Stimulated activated CD4-positive, alpha-beta T cell treated with anti-CD3 and anti-CD28 coated beads, Interleukin-4, amount 100 ng/mL, for 24 hours (primary cell): Measurements from ENCODE around the gene MYO3B.
"Not testable (repeated sequence)": the region's sequence is repeated elsewhere in the genome, so short reads cannot be mapped to it uniquely, and the experiment has no call there.

Source experiments
- DNase-seq: peaks from one replicate; pipeline ENCODE4 v3.0.0-alpha.2; 2020

Gene MYO3B

DNA sequence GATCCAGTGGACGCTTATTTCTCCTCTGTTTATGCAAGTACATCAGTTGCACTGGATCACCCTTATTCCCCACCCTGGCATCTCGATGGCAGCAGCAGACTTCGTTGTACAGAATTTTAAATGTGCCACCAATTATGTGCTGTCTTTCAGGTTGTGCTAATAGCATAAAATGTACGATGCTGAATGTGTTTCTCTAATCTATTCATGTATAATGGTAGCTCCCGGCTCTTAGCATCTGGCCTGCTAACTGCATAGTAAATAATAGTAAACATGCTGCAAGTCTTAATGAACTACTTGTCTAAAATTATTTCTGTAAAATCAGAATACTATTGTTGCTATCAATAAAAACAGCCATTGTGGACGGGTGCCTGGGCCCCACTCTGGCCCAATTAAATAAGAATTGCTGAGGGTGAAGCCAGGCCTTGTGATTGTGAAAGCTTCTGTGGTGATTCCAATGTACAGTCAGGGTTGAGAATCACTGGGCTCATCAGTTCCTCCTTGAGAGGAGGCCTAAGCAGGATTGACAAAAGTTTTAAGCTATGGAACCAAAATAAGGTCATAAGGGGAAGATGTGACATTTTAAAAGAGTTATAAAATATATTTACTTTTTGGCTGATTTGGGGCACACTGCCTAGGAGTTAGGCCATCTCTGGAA, 14.4 kb upstream of the MYO3B start:
- DNase-seq = no peak

DNA sequence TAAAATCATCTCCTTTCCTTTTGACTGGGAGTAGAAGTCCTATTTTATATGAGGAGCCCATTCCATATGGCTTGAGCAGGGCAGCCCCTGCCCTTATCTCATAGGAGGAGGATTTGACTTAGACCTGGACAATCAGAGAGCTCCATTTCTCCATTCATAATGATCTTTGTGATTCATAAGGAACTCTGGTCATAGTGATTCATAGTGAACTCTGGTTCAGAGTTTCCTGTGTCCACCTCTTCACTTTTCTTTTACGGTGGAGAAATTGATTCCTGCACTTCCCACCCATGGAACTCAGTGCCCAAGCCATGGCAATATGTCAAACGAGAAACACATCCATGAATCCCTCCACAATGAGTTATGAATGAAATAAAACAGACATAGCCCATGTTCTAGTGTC, 12.8 kb upstream of the MYO3B start:
- no peak for DNase-seq

DNA sequence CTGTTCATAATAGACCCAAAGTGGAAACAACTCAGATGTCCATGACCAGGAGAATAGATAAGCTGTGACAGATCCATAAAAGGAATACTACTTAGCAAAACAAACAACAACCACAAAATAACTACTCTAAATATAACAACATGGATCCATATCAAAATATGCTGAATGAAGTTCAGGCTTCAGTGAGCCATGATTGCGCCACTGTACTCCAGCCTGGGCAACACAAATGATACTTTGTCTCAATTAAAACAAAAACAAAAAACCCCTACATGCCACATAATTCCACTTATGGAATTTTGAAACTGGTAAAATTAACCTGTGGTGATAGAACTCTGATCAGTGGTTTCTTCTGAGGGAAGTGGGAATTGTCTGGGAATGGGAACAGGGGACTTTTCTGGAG, 11.2 kb upstream of the MYO3B start:
- DNase-seq = no peak

DNA sequence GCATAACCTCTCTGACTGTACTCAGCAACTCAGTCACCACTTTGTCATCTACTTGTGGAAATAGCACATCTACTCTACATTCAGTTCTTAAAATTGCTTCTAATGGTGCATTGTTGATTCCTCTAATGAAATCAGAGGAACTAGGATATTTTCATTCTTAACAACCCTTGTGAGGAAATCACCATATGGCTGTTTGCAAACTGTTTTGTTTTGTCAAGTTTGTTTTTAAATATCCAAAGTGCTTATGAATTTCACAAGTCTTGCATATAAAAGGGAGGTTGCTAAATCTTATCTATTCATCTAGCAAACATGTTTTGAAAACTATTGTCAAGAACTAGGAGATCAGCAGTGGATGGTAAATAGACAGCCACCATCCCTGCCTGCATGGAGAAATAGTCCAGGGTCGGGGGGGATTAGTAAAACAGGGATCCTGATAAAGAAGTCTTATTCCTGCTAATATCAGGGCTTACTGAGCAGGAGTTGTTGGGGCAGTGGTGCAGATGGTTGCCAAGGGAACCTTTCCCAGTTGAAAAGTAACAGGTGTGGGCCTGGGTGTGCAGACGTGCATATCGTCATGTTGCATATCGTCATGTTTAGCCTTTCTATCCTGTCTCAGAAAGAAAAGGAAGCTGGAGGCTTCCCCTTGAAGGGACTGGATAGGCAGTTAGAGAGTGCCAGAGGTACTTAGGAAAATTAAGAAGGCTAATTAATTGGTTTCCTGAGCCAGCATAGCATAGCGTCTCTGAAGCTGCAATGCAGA, 7.5 kb upstream of the MYO3B start:
- no peak for DNase-seq

DNA sequence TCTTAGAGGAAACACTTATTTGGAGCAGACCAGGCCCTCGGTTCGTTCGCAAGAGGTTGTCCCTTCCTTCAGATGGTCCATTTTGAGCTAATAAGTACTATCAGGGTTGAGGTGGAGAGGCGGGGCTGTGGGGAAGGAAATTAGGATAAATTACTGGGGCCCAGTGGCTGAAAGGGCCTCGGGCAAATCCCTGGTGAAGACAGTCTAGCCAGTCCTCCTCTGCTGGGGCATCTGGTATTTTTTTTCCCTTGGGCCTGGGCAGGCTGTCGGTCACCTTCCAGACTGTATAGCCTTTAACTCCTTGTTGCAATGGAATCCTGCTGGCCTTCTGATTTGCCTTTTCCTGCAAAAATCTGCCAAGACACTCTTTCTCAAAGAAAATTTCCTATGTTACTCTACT, 1.7 kb upstream of the MYO3B start:
- no peak for DNase-seq

DNA sequence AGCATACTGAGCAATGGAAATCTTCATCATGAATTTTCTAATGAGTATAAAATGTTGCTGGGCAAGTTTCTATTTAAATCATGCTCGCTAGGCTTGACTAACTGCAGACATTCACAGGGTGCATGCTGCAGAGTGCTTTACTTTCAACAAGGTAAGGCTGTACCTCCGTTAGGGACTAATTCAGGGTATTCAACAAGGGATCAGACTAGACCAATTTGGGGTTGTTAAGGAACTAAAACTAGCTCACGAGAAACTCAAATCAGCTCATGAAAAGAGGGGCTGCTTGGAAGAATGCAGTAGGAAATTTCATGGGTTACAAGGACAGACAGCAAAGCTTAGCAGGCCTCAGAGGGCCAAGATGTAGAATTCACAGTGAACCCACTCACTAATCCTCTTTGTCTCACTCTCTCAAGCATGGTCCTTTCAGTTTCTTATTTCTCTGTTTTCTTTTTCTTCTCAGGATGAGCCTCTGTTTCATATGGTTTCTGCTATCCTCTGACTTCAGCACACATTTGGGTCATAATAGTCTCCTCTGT, 2.2 kb downstream of the MYO3B start:
- no peak for DNase-seq

DNA sequence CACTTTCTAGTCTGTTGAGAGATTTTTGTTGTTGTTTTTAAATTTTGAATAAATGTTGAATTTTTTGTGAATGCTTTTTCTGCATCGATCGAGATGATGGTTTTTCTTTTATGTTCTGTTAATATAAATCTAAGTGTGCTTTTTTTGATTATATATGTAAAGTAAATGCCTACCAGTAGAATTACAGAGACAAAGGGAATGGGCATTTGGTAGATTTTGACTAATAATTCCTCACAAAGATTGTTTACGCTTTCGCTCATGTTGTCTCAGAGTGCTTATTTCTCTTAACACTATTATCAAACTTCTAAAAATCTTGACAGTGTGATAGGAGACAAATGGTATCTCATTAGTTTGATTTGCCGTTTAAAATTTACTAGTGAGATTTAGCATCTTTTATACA, 3.7 kb downstream of the MYO3B start:
- DNase-seq = no peak

DNA sequence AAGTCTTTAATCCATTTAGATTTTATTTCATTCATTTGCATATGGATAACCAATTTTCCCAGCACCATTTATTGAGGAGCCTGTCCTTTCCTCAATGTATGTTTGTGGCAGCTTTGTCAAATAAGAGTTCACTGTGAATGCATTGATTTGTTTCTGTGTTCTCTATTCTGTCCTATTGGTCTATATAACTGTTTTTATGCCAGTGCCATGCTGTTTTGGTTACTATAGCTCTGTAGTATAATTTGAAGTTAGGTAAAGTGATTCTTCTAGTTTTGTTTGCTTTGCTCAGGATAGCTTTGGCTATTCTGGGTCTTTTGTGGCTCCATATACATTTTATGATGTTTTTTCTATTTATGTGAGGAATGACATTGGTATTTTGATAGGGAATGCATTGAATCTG, 7.4 kb downstream of the MYO3B start:
- DNase-seq = no peak

DNA sequence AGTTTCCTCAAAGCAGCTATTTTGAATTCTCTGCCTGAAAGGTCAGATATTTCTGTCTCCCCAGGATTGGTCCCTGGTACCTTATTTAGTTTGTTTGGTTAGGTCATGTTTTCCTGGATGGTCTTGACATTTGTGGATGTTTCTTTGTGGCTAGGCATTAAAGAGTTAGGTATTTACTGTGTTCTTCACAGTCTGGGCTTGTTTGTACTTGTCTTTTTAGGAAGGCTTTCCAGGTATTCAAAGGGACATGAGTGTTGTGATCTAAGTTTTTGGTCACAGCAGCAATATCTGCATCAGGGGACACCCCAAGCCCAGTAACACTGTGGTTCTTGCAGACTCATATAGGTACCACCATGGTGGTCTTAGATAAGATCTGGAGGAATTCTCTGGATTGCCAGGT, 11.8 kb downstream of the MYO3B start:
- DNase-seq = no peak

DNA sequence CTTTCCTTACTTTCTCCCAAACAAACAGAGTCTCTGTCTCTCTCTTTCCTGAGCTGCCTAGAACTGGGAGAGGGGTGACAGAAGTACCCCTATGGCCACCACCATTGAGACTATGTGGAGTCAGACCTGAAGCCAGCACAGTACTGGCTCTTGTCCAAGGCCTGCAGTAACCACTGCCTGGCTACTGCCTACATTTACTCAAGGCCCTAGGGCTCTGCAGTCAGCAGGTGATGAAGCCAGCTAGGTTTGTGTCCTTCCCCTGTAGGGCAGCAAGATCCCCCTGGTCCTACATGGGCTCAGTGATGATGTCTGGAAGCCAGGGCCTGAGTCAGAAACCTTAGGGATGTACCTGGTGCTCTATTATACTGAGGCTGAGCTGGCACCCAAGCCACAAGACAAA, 12.2 kb downstream of the MYO3B start:
- DNase-seq = no peak

DNA sequence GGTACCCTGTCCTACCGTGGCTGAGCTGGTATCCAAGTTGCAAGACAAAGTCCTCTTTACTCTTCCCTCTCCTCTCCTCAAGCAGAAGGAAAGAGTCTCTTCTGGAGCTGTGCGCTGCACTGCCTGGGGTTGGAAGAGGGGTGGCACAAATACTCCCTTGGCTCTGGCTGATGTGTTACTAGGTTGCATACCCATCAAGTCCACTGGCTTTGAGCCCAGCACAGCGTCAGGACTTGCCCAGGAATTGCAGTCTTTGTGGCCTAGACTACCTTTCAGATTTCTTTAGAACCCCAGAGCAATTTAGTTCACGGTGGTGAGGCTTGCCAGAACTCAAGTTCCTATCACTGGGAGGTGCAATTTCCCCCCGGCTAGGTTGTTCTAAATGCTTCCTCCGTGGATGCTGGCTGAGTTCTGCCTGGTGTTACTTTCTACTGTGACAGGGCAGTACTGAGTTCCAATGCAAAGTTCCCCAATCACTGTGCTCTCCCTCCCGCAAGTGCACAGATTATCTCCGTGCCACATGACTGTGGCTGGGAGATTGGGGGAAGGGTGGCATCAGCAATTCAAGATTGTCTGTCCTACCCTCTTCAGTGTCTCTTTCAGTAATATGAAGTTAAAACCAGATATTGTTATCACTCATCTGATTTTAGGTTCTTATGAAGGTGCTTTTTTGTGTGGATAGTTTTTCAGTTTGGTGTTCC, 13.4 kb downstream of the MYO3B start:
- DNase-seq = no peak

DNA sequence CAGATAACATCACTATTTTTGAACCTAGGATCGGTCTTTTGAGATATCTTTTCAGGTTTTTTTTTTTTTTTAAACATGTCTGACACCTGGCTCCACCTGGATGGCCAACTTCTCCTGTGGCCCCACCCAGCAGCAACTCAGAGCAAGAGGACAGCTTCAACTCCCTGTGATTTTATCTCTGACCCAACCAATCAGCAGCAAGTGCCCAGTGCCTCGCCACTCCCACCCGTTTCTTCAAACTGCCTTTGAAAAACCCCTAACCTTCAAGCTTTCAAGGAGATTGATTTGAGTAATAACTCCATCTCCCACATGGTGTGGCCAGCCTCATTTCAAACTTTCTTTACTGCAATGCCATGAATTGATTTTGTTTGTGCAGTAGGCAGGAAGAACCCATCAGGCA, 19.0 kb downstream of the MYO3B start:
- DNase-seq = no peak

DNA sequence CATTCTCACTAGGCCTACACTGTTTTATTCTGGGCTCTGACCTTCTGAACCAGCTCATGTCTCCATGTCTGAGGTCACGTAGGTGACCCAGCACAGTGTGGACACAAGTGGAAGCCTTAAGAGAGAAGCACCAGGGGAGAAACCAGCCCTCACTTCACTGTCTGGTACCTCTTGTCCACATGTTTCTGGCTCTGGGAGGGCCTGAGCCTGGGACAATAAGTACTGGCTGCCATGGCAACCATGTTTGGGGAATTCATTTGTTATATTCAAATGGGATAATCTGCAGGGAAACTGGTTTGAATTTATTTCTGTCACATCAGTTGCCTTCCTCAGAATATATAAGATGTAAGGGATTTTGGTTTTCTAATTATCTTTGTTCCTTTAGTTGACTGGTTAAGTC, 23.3 kb downstream of the MYO3B start:
- no peak for DNase-seq

DNA sequence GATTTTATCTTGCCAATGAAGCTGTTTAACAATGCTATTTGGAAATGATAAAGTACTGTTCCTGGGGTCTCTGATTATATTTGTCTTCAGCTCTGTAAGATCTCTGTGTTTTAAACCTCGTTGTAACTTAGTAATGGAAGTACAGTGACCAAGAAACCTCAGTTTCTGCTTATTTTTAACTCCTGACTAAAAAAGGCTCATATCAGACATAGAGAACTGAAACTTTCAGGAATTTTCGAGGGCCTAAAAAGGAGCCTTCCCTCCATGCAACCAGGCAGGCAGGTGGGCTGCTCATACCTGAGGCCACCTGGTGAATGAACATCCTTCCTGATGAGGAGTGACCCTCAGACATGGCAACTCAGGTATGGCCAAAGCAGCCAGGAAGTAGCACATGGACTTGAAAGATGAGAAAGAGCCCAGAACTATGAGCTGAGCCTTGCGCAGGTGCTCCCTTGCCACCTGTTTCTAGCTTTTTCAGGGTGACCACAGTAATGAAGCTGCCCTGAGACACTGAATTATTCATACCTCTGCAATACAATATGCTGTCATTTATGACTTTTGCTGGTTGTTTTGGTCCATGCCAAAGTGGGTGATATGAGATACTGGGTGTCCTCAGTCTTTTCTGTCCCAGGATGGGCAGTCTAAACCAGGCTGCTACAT, 23.9 kb downstream of the MYO3B start:
- no peak for DNase-seq

DNA sequence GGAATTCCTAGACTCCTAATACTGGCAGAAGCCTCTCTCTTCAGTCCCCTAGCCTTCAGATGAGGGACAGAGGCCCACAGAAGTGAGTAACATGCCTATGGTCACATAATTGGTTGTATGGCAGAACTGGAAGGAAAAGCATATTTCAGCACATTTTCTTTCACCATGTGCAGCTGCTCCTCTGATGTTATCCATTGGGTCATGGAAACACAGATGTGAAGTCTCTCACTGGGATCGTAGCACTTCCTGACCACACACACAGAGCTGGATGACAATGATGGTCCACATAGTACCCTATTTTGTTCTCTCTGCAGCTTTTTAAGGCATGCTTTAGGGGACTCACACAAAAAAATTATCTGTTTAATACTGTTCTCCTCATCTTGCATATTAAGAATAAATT, 24.5 kb downstream of the MYO3B start:
- DNase-seq = no peak

DNA sequence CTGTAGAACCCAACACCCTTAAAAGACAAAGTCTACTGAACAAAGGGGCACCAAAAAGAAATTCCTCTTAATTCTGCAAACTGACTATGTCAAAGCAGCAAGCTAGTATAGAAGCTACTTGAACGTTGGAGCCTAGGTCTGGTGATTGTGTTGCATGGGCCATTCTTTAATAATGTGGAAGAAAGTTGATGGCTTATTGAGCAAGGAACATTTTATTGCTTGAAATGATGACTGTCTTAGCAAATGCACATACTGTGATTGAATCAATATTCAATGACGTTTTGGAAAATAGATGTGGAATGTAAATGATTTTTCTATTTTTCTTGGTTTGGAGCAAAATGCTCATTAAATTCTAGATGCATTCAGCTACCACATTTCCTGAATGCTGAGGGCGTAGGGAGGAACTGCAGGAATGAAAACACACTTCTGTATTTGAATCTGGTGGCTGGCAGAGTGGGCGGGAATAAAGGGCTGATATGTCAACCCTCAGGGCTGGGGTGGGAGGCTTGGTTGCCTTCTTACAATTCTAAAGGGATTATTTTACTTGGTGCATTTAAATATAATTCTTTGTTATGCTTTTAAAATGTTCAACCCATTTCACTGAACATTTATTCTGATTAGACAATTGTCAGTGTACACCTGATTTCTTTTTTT, 26.5 kb downstream of the MYO3B start:
- DNase-seq = no peak

DNA sequence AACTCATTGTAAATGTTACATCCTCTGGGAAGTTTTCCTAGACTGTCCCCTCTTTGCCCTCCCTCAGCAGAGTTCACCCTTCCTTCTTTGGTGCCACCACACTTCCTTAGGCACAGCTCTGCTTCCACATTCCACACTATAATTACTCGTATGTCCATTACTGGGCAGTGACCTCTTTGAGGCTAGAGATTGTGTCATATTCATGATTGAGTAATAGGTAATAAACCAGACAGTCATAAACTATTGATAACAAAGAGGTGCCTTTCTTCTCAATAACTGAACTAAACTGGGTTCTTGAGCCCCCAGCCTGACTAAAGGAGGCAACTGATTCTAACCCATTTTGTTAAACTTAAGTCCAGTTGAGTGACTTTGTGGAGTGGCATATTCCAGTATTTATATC, 28.3 kb downstream of the MYO3B start:
- DNase-seq = no peak

DNA sequence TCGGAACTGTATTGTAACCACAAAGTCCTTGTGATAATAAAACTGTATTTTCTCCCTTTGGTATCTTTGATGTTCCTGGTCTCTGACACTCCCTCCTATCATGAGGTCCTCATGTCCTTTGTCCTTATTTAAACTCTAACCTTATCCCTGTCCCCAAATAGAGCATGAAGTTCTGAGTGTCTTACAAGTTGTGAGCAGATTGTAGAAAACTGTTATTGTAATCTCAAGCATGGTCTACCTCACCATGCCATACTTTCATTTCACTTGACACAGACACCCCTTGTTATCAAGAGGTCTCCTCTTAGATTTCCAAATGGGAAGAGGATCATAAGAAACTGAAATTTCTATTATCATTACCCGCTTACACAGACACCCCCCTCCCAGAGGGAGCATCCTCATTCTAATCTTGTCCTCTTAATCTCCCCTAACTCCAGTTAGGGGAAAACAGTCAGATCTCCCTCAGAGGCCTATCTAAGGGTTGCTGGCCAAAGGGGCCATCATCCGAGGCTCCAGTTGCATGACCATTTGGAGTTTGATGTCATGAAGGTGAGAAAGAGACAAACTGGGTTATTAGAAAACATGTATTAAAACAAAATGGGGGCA, 29.0 kb downstream of the MYO3B start:
- no peak for DNase-seq

DNA sequence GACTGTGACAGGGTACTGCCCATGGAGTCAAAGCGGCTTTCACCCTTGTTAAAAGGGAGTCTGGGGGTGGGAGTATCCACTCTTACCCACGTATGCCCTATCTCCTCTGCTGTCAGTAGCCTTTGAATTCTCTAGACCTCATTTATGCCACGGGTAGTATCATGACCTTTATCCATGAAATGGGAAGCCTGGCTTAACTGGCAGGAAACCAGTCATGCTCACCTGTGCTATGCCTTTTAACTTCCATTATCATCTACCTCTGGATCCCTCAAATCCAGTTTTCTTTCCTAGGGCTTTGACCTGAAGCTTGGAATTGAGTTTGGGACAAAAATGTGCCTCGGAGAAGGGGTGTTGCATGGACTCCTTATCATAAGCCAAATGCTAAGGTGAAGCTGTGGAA, 30.0 kb downstream of the MYO3B start:
- DNase-seq = no peak

DNA sequence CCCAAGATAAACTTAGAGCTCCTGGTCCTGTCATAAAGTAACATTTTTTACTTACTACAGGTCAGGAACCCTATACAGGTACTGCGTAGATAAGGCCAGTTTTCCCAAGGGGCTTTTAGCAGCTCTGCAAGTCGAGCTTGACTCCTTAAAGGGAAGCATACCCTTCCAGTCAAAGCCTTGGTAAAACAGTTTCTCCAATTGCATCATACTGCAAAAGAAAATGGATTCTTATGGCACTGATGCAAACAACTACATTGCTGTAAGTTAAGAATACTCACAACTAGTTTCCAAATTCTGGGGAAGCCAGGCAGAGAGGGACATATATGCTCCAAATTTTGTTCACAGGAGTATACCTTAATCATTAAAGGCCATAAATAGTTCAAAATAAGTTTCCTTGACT, 31.0 kb downstream of the MYO3B start:
- no peak for DNase-seq

DNA sequence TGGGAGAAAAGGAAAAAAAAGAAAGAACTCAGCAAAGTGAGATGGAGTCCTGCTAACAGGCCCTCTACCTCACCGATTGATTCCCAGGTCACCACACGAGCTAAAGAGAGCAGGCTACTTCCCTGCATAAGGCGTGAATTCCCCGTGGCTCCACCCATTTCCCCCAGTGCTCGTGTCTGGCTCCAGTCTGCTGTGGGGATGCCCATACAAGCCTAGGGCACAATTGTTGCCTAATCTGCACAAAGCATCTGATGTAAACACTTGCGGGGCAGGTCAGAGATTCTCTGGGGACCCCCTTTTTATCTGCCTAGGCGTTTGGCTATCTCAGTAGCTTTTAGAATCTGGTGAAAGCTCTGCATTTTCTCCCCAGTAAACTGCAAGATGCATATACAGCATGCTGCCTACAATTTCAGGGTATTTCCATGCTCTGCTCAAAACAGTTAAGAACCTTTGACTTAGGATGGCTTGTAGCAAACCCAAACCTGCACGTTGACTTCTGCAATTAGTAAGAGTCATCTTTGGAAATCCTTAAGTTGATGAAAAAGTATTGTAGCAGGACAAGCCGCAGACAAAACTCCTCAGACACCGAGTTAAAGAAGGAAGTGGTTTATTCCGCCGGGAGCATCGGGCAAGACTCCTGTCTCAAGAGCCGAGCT, 34.8 kb downstream of the MYO3B start:
- DNase-seq = no peak

DNA sequence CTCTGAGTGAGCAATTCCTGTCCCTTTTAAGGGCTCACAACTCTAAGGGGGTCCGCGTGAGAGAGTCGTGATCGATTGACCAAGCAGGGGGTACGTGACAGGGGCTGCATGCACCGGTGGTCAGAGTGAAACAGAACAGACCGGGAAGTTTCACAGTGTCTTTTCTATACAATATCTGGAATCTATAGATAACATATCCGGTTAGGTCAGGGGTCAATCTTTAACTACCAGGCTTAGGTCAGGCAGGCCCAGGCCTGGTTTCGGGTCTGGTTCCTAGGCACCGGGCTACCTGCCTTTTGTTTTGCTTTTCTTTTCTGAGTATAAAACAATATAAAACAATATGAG, 35.3 kb downstream of the MYO3B start:
- not testable (repeated sequence) for DNase-seq
